Measurements from ENCODE around the gene GOSR1.
"Not testable (repeated sequence)": the region's sequence is repeated elsewhere in the genome, so short reads cannot be mapped to it uniquely, and the experiment has no call there.

DNA sequence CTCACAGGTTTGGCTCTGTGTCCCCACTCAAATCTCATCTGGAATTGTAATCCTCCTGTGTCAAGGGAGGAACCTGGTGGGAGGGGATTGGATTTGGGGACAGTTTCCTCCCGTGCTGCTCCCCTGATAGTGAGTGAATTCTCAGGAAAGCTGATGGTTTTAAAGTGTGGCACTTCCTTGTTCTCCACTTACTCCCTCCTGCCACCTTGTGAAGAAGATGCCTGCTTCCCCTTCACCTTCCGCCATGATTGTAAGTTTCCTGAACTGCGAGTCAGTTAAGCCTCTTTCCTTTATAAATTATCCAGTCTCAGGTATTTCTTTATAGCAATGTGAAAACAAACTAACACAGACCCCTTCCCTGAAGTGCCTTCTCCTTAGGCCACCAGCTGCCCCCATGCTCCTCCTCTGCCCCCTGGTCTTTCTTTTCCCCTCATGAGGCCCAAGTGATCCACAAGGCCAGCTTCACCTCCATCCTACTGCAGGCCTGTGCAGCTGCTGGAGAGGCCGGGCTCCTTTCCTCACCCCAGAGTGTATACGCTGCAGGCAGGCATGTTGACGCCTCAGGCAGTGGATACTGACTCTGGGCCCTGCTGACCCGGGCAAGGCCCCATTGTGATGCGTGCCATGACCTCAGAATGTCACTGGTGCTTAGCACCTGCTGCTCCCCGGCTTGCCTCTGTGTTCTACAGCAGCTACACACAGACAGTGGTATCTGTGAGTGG lies 74.2 kb downstream of the GOSR1 start:
- not testable (repeated sequence) for TF ChIP-seq POLR2AphosphoS5 (IDR thresholded peaks at IDR 0.05; ENCODE audit: insufficient read depth, low read depth, low read length); MYC (IDR thresholded peaks at IDR 0.05; ENCODE audit: low read depth, low read length)
- TF ChIP-seq, protein P1, sequence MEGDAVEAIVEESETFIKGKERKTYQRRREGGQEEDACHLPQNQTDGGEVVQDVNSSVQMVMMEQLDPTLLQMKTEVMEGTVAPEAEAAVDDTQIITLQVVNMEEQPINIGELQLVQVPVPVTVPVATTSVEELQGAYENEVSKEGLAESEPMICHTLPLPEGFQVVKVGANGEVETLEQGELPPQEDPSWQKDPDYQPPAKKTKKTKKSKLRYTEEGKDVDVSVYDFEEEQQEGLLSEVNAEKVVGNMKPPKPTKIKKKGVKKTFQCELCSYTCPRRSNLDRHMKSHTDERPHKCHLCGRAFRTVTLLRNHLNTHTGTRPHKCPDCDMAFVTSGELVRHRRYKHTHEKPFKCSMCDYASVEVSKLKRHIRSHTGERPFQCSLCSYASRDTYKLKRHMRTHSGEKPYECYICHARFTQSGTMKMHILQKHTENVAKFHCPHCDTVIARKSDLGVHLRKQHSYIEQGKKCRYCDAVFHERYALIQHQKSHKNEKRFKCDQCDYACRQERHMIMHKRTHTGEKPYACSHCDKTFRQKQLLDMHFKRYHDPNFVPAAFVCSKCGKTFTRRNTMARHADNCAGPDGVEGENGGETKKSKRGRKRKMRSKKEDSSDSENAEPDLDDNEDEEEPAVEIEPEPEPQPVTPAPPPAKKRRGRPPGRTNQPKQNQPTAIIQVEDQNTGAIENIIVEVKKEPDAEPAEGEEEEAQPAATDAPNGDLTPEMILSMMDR (IDR thresholded peaks at IDR 0.05; ENCODE audit: extremely low read depth in 1 of 2, insufficient read depth in 1 of 2, low read depth in 1 of 2, low read length in 2 of 2) = not testable (repeated sequence)
